HEK293 (cell line): ENCODE measurements around the gene APOL4.

Experiments
- ATF2 ChIP-seq: fragments of 450-650 bp; formaldehyde crosslinking; IDR thresholded peaks from 2 replicates; pipeline ENCODE4 v1.5.1; 2016; ENCODE audit warnings: missing biosample characterization, missing genetic modification characterization, low read depth
- CTCF ChIP-seq: fragments of 450-650 bp; formaldehyde crosslinking; IDR thresholded peaks from 2 replicates; pipeline ENCODE4 v1.5.1; 2016; ENCODE audit warnings: missing biosample characterization, missing genetic modification characterization
- HIC1 ChIP-seq: fragments of 450-650 bp; formaldehyde crosslinking; IDR thresholded peaks from 2 replicates; pipeline ENCODE4 v1.5.1; 2016; ENCODE audit warnings: missing biosample characterization, missing genetic modification characterization
- MYNN ChIP-seq: fragments of 450-650 bp; formaldehyde crosslinking; IDR thresholded peaks from 2 replicates; pipeline ENCODE4 v1.5.1; 2016; ENCODE audit warnings: missing biosample characterization, missing genetic modification characterization, borderline replicate concordance
- TCF7L2 ChIP-seq: IDR thresholded peaks from 2 replicates; pipeline ENCODE4 v1.6.1; 2011; ENCODE audit warnings: low read depth, mild to moderate bottlenecking, inconsistent platforms, low read length, moderate library complexity, borderline replicate concordance
- ZNF10 ChIP-seq: fragments of 450-650 bp; formaldehyde crosslinking; IDR thresholded peaks from 2 replicates; pipeline ENCODE4 v1.5.1; 2017; ENCODE audit warnings: missing biosample characterization, missing genetic modification characterization
- ZNF133 ChIP-seq: fragments of 450-650 bp; formaldehyde crosslinking; IDR thresholded peaks from 2 replicates; pipeline ENCODE4 v1.5.1; 2016; ENCODE audit warnings: missing biosample characterization, missing genetic modification characterization
- ZNF660 ChIP-seq: fragments of 450-650 bp; IDR thresholded peaks from 2 replicates; pipeline ENCODE4 v1.5.1; 2018; ENCODE audit warnings: missing biosample characterization, mild to moderate bottlenecking, missing genetic modification characterization
- TF ChIP-seq, protein P1 (sequence below): fragments of 450-650 bp; formaldehyde crosslinking; IDR thresholded peaks from 2 replicates; pipeline ENCODE4 v1.5.1; 2016; ENCODE audit warnings: missing biosample characterization, missing genetic modification characterization

DNA sequence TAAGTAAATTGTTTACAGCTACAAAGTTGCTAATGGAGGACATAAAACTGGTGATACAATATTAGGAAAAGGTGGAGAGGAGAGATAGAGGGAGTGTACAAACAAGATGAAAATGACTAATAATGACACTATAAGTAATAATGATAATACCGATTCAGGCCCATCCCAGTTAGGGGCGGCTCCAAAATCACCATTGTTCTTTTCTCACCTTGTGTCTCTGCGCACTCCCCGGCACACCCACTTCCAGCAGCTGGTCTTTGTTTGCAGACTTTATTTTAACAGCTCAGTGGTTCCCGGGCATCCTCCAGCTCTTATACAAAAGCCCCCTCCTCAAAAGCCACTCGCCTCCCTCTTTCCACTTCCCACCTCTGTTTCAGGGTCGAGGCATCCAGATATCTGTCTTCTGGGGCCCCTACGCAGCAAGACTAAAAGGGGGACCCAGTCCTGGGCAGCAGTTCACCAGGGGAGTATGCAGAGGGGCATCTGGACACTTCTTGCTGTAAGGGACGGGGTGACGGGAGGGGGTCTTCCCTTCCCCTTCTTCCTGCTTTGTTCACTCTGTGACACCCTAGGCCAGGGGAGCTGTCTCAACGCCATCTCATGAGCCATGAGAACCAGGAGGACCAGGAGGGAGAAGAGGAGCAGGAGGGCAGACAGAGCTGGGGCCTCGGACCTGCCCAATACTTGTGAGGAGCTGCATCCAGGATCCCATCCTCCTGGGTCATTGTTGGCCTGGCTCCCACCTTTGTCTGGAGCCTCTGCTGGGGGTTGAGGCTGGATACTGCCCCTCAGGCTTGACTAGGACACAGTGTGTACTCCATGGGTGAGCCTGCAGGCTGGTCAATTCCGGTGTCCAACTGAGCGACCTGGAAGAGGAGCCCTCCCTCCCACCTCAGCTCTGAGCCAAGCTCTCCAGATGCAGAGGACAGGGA, 35.0 kb upstream of the APOL4 start:
- no peak for TF ChIP-seq MYNN (tag by site-specific recombination)
- no peak for TF ChIP-seq ZNF10
- no peak for TF ChIP-seq CTCF (tag by site-specific recombination)
- TF ChIP-seq TCF7L2, result no peak
- TF ChIP-seq ZNF133 (tag by site-specific recombination), result no peak
- TF ChIP-seq, protein P1, sequence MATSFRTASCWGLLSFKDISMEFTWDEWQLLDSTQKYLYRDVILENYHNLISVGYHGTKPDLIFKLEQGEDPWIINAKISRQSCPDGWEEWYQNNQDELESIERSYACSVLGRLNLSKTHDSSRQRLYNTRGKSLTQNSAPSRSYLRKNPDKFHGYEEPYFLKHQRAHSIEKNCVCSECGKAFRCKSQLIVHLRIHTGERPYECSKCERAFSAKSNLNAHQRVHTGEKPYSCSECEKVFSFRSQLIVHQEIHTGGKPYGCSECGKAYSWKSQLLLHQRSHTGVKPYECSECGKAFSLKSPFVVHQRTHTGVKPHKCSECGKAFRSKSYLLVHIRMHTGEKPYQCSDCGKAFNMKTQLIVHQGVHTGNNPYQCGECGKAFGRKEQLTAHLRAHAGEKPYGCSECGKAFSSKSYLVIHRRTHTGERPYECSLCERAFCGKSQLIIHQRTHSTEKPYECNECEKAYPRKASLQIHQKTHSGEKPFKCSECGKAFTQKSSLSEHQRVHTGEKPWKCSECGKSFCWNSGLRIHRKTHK (tag by site-specific recombination), result no peak
- TF ChIP-seq ZNF660 (tag by site-specific recombination), result no peak
- TF ChIP-seq ATF2 (tag by site-specific recombination), result no peak
- no peak for TF ChIP-seq HIC1 (tag by site-specific recombination)
